Esophagus muscularis mucosa (tissue), 4 donors: Measurements from ENCODE around the gene SERTAD2.

Source experiments
- EP300 ChIP-seq: sonication (generic); formaldehyde crosslinking; IDR thresholded peaks from one replicate; pipeline ENCODE4 v1.6.1; 2017; ENCODE audit warnings: antibody characterized with exemption
- POLR2A ChIP-seq: fragments of 450-650 bp; IDR thresholded peaks from one replicate; pipeline ENCODE4 v1.6.1; 2017; ENCODE audit warnings: antibody characterized with exemption, moderate library complexity, mild to moderate bottlenecking, low read depth
- POLR2AphosphoS5 ChIP-seq, 2 donors: sonication (generic); formaldehyde crosslinking; IDR thresholded peaks; one replicate each; pipeline ENCODE4 v1.6.1; 2017; ENCODE audit warnings: antibody characterized with exemption in 2 of 2
- TF ChIP-seq, protein P1 (sequence below), 3 experiments: fragments of 200-600 bp in 2 of 3; fragments of 450-650 bp in 1 of 3; sonication (generic) in 2 of 3; IDR thresholded peaks; one replicate each; pipeline ENCODE4 v1.5.1; 2017 to 2019; ENCODE audit warnings: antibody characterized with exemption in 3 of 3, mild to moderate bottlenecking in 2 of 3, moderate library complexity in 1 of 3

- TF ChIP-seq, protein P1, sequence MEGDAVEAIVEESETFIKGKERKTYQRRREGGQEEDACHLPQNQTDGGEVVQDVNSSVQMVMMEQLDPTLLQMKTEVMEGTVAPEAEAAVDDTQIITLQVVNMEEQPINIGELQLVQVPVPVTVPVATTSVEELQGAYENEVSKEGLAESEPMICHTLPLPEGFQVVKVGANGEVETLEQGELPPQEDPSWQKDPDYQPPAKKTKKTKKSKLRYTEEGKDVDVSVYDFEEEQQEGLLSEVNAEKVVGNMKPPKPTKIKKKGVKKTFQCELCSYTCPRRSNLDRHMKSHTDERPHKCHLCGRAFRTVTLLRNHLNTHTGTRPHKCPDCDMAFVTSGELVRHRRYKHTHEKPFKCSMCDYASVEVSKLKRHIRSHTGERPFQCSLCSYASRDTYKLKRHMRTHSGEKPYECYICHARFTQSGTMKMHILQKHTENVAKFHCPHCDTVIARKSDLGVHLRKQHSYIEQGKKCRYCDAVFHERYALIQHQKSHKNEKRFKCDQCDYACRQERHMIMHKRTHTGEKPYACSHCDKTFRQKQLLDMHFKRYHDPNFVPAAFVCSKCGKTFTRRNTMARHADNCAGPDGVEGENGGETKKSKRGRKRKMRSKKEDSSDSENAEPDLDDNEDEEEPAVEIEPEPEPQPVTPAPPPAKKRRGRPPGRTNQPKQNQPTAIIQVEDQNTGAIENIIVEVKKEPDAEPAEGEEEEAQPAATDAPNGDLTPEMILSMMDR (IDR thresholded peaks at IDR 0.05), result no peak
- TF ChIP-seq POLR2A (no peak), POLR2AphosphoS5 (IDR thresholded peaks at IDR 0.05) (no peak), EP300 (no peak)
Observed at GRCh38 chr2:64582774-64583340, 70.9 kb downstream of the SERTAD2 start.
